H9 (cell line): ENCODE data around the gene NME8. TPM values are rescaled to one million over a fixed set of nuclear protein-coding genes. Genes with fewer than 3 reads are reported as not detected.

Experiments
- DNase-seq: peaks from one replicate; pipeline ENCODE4 v3.0.0-alpha.2; 2017
- H2AFZ ChIP-seq: one replicate; pipeline ENCODE4 v1.6.1; 2013; ENCODE audit warnings: mild to moderate bottlenecking, low read length, control low read depth, moderate library complexity
- H2AK5ac ChIP-seq: 2 replicates; pipeline ENCODE4 v1.6.1; 2013; ENCODE audit warnings: low read length, control low read depth, mixed read lengths; ENCODE audit not compliant: insufficient read length
- H2BK120ac ChIP-seq: one replicate; pipeline ENCODE4 v1.6.1; 2013; ENCODE audit warnings: low read depth, mild to moderate bottlenecking, low read length, control low read depth, inconsistent platforms; ENCODE audit not compliant: poor library complexity, severe bottlenecking
- H2BK12ac ChIP-seq: 2 replicates; pipeline ENCODE4 v1.6.1; 2013; ENCODE audit warnings: low read length, control low read depth, mixed read lengths, low read depth; ENCODE audit not compliant: insufficient read length
- H2BK15ac ChIP-seq: 2 replicates; pipeline ENCODE4 v1.6.1; 2013; ENCODE audit warnings: low read depth, low read length, control low read depth
- H2BK20ac ChIP-seq: one replicate; pipeline ENCODE4 v1.6.1; 2013; ENCODE audit warnings: low read depth, mild to moderate bottlenecking, low read length, control low read depth, inconsistent platforms; ENCODE audit not compliant: poor library complexity, severe bottlenecking
- H2BK5ac ChIP-seq: 2 replicates; pipeline ENCODE4 v1.6.1; 2013; ENCODE audit warnings: low read length, control low read depth, mixed read lengths; ENCODE audit not compliant: insufficient read length
- H3K14ac ChIP-seq: 2 replicates; pipeline ENCODE4 v1.6.1; 2013; ENCODE audit warnings: low read length, control low read depth; ENCODE audit not compliant: insufficient read depth
- H3K18ac ChIP-seq: 2 replicates; pipeline ENCODE4 v1.6.1; 2013; ENCODE audit warnings: low read depth, mild to moderate bottlenecking, mixed read lengths, low read length, control low read depth; ENCODE audit not compliant: insufficient read length
- H3K23ac ChIP-seq: 2 replicates; pipeline ENCODE4 v1.6.1; 2013; ENCODE audit warnings: low read length, control low read depth, mixed read lengths, low read depth; ENCODE audit not compliant: insufficient read length
- H3K23me2 ChIP-seq: 2 replicates; pipeline ENCODE4 v1.6.1; 2013; ENCODE audit warnings: low read depth, mild to moderate bottlenecking, mixed read lengths, low read length, control low read depth; ENCODE audit not compliant: insufficient read length, poor library complexity, severe bottlenecking
- H3K27ac ChIP-seq: 2 replicates; pipeline ENCODE4 v1.5.1; 2013; ENCODE audit warnings: low read length, control low read depth, mixed read lengths, low read depth; ENCODE audit not compliant: insufficient read length
- H3K27me3 ChIP-seq: 2 replicates; pipeline ENCODE4 v1.6.1; 2013; ENCODE audit warnings: low read length, control low read depth, inconsistent platforms; ENCODE audit not compliant: insufficient read depth
- H3K4ac ChIP-seq: 2 replicates; pipeline ENCODE4 v1.6.1; 2013; ENCODE audit warnings: low read depth, mild to moderate bottlenecking, control low read depth, inconsistent platforms, low read length, moderate library complexity
- H3K4me1 ChIP-seq: 2 replicates; pipeline ENCODE4 v1.6.1; 2013; ENCODE audit warnings: low read length, control low read depth, inconsistent platforms; ENCODE audit not compliant: insufficient read depth
- H3K4me2 ChIP-seq: 2 replicates; pipeline ENCODE4 v1.6.1; 2013; ENCODE audit warnings: low read length, control low read depth, mixed read lengths; ENCODE audit not compliant: insufficient read length, insufficient read depth
- H3K56ac ChIP-seq: 2 replicates; pipeline ENCODE4 v1.6.1; 2013; ENCODE audit warnings: low read depth, mild to moderate bottlenecking, mixed read lengths, low read length, control low read depth; ENCODE audit not compliant: insufficient read length
- H3K79me1 ChIP-seq: 2 replicates; pipeline ENCODE4 v1.6.1; 2013; ENCODE audit warnings: low read depth, mild to moderate bottlenecking, moderate library complexity, low read length, control low read depth, inconsistent platforms; ENCODE audit not compliant: insufficient read depth, poor library complexity, severe bottlenecking
- H3K79me2 ChIP-seq: 2 replicates; pipeline ENCODE4 v1.6.1; 2013; ENCODE audit warnings: low read length, control low read depth, inconsistent platforms; ENCODE audit not compliant: insufficient read depth
- H3K9ac ChIP-seq: 2 replicates; pipeline ENCODE4 v1.6.1; 2013; ENCODE audit warnings: low read length, control low read depth, mixed read lengths; ENCODE audit not compliant: insufficient read length; ENCODE audit errors: extremely low read depth
- H3K9me3 ChIP-seq: one replicate; pipeline ENCODE4 v1.6.1; 2013; ENCODE audit warnings: low read depth, low read length, inconsistent platforms; ENCODE audit not compliant: control insufficient read depth
- H3T11ph ChIP-seq: one replicate; pipeline ENCODE4 v1.6.1; 2013; ENCODE audit warnings: mild to moderate bottlenecking, low read length, control low read depth, inconsistent platforms
- H4K20me1 ChIP-seq: one replicate; pipeline ENCODE4 v1.6.1; 2013; ENCODE audit not compliant: control insufficient read depth, insufficient read length, insufficient read depth
- H4K5ac ChIP-seq: 2 replicates; pipeline ENCODE4 v1.6.1; 2013; ENCODE audit warnings: low read depth, mild to moderate bottlenecking, mixed read lengths, low read length, control low read depth; ENCODE audit not compliant: insufficient read length
- H4K8ac ChIP-seq: replicated peaks from 2 replicates; pipeline ENCODE4 v1.6.1; 2013; ENCODE audit warnings: low read length, control low read depth, mixed read lengths, low read depth; ENCODE audit not compliant: insufficient read length
- H4K91ac ChIP-seq: 2 replicates; pipeline ENCODE4 v1.6.1; 2013; ENCODE audit warnings: low read depth, mild to moderate bottlenecking, moderate library complexity, mixed read lengths, low read length, control low read depth; ENCODE audit not compliant: insufficient read length
- H3K27ac Mint-ChIP-seq, 3 experiments: 2 replicates in 2 of 3; 3 replicates in 1 of 3; pipeline ENCODE4 v1.8.0; 2020 to 2021; ENCODE audit warnings: mixed read lengths in 3 of 3, mild to moderate bottlenecking in 1 of 3, moderate library complexity in 1 of 3
- H3K27me3 Mint-ChIP-seq: 2 replicates; pipeline ENCODE4 v1.8.0; 2021; ENCODE audit warnings: low read depth, mild to moderate bottlenecking, moderate library complexity, mixed read lengths
- H3K36me3 Mint-ChIP-seq, 3 experiments: 2 replicates in 2 of 3; 3 replicates in 1 of 3; pipeline ENCODE4 v1.8.0; 2020 to 2021; ENCODE audit warnings: low read depth in 3 of 3, mixed read lengths in 3 of 3; ENCODE audit not compliant: insufficient read depth in 1 of 3
- H3K4me1 Mint-ChIP-seq, 2 experiments: 2 replicates each; pipeline ENCODE4 v1.8.0; 2020; ENCODE audit warnings: mixed read lengths in 2 of 2
- H3K4me3 Mint-ChIP-seq, 2 experiments: 2 replicates in 1 of 2; 3 replicates in 1 of 2; pipeline ENCODE4 v1.8.0; 2020 to 2021; ENCODE audit warnings: mild to moderate bottlenecking in 2 of 2, mixed read lengths in 2 of 2, moderate library complexity in 1 of 2
- H3K9me3 Mint-ChIP-seq, 2 experiments: 2 replicates in 1 of 2; 3 replicates in 1 of 2; pipeline ENCODE4 v1.8.0; 2020; ENCODE audit warnings: mild to moderate bottlenecking in 2 of 2, mixed read lengths in 2 of 2, moderate library complexity in 1 of 2
- WGBS: extraction: QIAGEN DNeasy Blood & Tissue Kit; methylation state at CpG from one replicate; pipeline ENCODE4 v1.1.7; 2013; ENCODE audit warnings: missing lambda C conversion rate, low lambda C conversion rate, mixed read lengths; ENCODE audit not compliant: insufficient read length; ENCODE audit errors: extremely low coverage; 5-methylcytosine and 5-hydroxymethylcytosine counted together
- total RNA-seq: library from RNA; stranded (reverse); gene quantifications from 2 replicates; pipeline ENCODE4 v1.2.1, GENCODE V29; 2021
- TF ChIP-seq, protein P1 (sequence below): fragments of 200-600 bp; sonication (generic); conservative IDR thresholded peaks from 3 replicates; pipeline ENCODE4 v1.8.0; 2021; ENCODE audit warnings: antibody characterized with exemption, mild to moderate bottlenecking

The NME8 gene
- total RNA-seq, 1 experiment from 2014 or later, result 0.33 TPM

- Mint-ChIP-seq H3K4me3 (no peak overlapping the region; a peak in 1 of 5 replicates), H3K4me1 (peaks cover 16 to 21% of the 10 kb centered on the region in 2 experiments), H3K27ac (no peak overlapping the region), H3K36me3 (no peaks in the 10 kb centered on the region), H3K9me3 (no peaks in the 10 kb centered on the region), H3K27me3 (peaks cover 78% of the 10 kb centered on the region)
- Histone ChIP-seq H2BK15ac (no peak overlapping the region), H2BK12ac (no peak overlapping the region), H2AK5ac (no peak overlapping the region), H3K27ac (no peak overlapping the region), H4K91ac (no peak overlapping the region), H3K23ac (no peak overlapping the region), H2BK5ac (no peak overlapping the region), H3K4me1 (no peaks in the 10 kb centered on the region), H3T11ph (no peak overlapping the region), H3K27me3 (peaks cover 12% of the 10 kb centered on the region; the same call in 1 of the 2 replicates), H3K14ac (no peak overlapping the region), H4K20me1 (no peaks in the 10 kb centered on the region), H3K23me2 (peaks cover 20% of the 10 kb centered on the region), H4K8ac (no peak overlapping the region), H3K4ac (no peak overlapping the region), H2BK120ac (no peak overlapping the region), H3K79me2 (no peaks in the 10 kb centered on the region), H3K56ac (no peak overlapping the region), H3K9me3 (no peaks in the 10 kb centered on the region), H3K18ac (no peak overlapping the region), H3K4me2 (no peak overlapping the region), H4K5ac (no peak overlapping the region), H2BK20ac (no peak overlapping the region), H2AFZ (no peak overlapping the region), H3K79me1 (no peaks in the 10 kb centered on the region), H3K9ac (no peak overlapping the region)
- peak; percentile 54 for DNase-seq
- TF ChIP-seq, protein P1, sequence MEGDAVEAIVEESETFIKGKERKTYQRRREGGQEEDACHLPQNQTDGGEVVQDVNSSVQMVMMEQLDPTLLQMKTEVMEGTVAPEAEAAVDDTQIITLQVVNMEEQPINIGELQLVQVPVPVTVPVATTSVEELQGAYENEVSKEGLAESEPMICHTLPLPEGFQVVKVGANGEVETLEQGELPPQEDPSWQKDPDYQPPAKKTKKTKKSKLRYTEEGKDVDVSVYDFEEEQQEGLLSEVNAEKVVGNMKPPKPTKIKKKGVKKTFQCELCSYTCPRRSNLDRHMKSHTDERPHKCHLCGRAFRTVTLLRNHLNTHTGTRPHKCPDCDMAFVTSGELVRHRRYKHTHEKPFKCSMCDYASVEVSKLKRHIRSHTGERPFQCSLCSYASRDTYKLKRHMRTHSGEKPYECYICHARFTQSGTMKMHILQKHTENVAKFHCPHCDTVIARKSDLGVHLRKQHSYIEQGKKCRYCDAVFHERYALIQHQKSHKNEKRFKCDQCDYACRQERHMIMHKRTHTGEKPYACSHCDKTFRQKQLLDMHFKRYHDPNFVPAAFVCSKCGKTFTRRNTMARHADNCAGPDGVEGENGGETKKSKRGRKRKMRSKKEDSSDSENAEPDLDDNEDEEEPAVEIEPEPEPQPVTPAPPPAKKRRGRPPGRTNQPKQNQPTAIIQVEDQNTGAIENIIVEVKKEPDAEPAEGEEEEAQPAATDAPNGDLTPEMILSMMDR, result peak; percentile 61
- WGBS, result no CpG with 5 or more reads among the region's 4 CpGs
Observed at GRCh38 chr7:37918526-37918925, 70.1 kb downstream of the NME8 start.
